WI38 (cell line): Measurements from ENCODE around the gene GRK1.

Experiments used
- H3K4me3 ChIP-seq: 2 replicates; pipeline ENCODE4 v1.5.1; 2011; ENCODE audit warnings: low read depth, mild to moderate bottlenecking, control low read depth, low read length
- TF ChIP-seq, protein P1 (sequence below): IDR thresholded peaks from 2 replicates; pipeline ENCODE4 v1.5.1; 2012; ENCODE audit warnings: low read depth, mild to moderate bottlenecking, control low read depth, low read length

GRK1 gene

DNA sequence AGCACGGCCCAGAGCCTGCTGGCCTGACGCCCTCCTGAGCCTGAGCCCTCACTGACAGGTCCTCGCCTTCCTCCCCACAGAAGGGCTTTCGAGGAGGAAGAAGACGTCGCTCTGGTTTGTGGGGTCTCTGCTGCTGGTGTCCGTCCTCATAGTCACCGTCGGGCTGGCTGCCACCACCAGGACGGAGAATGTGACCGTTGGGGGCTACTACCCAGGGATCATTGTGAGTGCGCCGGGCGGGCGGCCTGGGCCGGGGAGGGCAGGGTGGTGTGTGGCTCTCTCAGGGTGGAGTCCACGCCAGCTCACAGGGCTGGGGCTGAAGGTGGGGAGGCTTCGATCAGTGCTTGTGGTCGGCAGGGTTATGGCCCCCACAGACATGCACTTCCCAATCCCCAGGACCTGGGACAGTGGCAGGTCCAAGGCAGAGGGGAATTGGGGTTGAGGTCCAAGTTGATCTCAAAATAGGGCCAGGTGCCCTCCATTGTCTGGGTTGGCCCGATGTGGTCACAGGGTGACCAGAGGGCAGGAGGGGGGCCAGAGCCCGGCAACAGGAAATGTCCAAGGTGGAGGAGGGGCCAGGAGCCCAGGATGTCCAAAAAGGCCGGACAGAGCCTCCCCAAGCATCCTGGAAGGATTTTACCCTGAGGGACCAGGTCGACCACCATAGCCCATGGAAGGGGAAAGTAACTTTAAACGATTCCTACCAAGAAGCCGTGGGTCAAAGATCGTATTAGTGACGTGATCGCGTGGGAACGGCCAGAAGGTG lies 99.2 kb downstream of the GRK1 start:
- TF ChIP-seq, protein P1, sequence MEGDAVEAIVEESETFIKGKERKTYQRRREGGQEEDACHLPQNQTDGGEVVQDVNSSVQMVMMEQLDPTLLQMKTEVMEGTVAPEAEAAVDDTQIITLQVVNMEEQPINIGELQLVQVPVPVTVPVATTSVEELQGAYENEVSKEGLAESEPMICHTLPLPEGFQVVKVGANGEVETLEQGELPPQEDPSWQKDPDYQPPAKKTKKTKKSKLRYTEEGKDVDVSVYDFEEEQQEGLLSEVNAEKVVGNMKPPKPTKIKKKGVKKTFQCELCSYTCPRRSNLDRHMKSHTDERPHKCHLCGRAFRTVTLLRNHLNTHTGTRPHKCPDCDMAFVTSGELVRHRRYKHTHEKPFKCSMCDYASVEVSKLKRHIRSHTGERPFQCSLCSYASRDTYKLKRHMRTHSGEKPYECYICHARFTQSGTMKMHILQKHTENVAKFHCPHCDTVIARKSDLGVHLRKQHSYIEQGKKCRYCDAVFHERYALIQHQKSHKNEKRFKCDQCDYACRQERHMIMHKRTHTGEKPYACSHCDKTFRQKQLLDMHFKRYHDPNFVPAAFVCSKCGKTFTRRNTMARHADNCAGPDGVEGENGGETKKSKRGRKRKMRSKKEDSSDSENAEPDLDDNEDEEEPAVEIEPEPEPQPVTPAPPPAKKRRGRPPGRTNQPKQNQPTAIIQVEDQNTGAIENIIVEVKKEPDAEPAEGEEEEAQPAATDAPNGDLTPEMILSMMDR: no peak
- no peak overlapping the region for H3K4me3 ChIP-seq

DNA sequence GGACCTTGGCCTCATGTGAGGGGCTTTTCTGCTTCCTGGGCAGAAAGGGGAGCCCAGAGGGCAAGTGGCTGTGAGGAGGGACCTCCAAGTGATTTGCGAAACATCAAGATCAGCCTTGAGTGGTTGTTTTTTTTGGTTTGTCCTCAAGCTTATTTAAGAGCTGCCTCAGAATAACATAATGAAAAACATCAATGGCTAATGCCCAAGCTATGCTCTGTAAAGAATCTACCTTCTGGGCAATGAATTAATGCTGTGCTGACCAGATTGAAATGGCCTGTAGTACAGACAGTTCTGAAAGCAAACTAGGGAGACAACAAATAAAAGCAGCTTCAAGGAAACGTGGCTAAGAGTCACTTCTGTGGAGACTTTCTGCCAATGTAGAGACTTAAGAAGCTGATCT lies 100.3 kb downstream of the GRK1 start:
- H3K4me3 ChIP-seq: no peak overlapping the region
- TF ChIP-seq, protein P1: no peak

DNA sequence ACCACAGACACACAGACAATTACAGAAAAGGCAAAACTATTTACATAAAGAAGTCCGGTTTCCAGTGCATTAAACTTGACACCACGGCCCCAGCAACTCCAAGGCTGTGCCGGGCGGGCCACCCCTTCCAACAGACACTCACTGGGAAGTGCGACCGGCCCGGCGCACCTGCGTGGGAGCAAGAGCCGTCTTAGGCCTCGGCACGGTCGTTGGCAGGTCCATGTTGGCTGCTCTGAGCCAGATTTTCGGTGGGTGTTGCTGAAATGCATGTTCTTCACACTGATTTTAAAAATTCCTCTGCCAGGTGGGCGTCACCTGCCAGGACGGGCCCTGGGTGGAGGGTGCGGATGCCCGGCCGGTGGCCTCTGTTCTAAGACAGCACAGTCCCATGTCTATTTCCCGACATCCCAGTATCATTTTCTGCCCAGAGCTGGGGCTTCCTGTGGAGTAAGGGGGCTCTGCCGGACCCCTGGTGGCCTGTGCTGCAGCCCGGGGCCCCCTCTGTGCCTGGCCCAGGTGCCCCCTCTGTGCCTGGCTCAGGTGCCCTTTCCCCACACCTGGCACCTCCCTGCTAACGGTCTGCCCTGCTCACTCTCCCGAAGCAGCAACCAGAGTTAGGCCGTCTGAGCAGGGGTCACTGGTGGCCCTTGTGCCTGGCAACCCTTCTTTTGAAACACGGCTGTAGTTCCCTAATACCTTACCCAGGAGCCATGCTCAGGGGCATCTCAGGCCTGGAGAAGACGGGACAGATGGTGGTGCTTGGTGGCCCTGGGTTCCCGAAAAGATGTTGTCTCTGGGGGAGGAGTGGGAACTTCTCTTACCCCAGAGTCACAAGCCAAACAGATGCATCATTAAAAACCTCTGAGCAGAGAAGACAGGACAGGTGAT lies 101.2 kb downstream of the GRK1 start:
- TF ChIP-seq, protein P1: no peak
- no peak overlapping the region for H3K4me3 ChIP-seq

DNA sequence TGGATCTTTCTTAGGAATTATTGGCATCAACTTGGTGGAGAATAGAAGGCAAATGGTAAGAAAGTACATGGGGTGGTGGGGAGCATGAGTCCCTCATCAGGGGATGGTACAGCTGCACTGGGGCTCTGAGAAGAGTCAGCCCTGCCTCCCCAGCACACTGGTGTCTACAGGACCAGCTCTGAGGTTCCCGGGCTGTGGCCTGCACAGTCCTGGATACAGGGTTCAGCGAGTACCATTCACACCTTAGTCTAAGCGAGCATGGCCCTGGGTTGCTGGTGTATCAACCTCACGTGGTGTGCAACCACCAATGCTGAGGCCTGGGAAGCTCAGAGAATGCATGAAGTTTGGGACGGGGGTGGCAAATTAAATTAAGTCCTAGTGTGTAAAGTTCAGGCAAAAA lies 102.1 kb downstream of the GRK1 start:
- TF ChIP-seq, protein P1: no peak
- H3K4me3 ChIP-seq: no peak overlapping the region

DNA sequence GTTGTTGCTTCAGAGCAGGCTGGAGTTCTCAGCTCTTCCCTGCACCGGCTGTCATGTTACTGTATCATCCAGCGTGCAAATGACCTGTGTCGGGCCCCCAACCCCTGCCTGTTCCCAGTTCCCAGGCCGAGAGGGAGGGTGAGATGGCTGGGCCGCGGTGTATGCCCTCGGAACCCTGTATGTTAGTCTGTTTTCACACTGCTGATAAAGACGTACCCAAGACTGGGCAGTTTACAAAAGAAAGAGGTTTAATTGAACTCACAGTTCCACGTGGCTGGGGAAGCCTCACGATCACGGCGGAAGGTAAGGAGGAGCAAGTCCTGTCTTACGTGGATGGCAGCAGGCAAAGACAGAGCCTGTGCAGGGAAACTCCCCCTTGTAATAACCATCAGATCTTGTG lies 102.9 kb downstream of the GRK1 start:
- no peak overlapping the region for H3K4me3 ChIP-seq
- TF ChIP-seq, protein P1: no peak

DNA sequence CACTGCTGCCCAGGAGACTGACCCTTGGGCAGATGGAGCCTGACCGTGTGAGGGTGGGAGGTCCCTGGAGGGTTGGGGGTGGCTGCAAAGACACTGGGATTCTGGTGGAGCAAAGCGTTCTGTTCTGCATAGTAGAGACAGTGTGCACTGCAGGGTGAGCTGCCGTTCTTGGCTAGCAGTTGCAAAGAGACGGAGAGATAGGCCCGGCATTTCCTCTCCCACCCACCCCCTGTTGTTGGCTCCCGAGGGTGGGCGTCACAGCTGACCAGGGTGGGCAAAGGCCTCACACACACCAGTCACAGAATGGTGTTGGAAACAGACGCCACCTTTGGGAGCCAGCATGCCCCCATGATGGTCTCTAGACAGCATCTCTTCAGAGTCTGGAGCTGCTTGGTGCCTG lies 103.4 kb downstream of the GRK1 start:
- no peak overlapping the region for H3K4me3 ChIP-seq
- TF ChIP-seq, protein P1: no peak

DNA sequence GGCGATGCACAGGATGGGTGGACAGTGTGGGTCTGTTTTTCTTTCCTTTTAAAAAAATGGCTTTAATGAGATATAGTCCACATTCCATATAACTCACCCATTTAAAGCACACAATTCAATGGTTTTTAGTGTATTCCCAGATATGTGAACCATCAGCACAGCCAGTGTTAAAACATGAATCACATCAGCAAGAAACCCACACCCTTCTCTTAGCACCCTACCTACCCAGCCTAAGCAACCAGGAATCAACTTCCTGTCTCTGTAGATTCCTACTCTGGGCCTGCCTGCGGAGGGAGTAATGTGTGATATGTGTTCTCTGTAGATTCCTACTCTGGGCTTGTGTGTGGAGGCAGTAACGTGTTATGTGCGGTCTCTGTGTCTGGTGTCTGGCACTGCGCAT lies 103.9 kb downstream of the GRK1 start:
- TF ChIP-seq, protein P1: no peak
- no peak overlapping the region for H3K4me3 ChIP-seq
